Stimulated activated CD8-positive, alpha-beta memory T cell treated with anti-CD3 and anti-CD28 coated beads, Interleukin-7, amount 100 ng/mL, for 48 hours (primary cell): ENCODE results near the gene FLRT1.

Experiments used
- DNase-seq, 2 donors: peaks; one replicate each; pipeline ENCODE4 v3.0.0-alpha.2; 2020; ENCODE audit warnings: low read depth in 1 of 2; ENCODE audit errors: extremely low read depth in 1 of 2

FLRT1 gene

GRCh38 chr11:64006398-64006797, 29.3 kb upstream of the FLRT1 start:
- no peak for DNase-seq

GRCh38 chr11:64007160-64007628, 28.5 kb upstream of the FLRT1 start:
- no peak for DNase-seq

GRCh38 chr11:64007629-64008282, 28.0 kb upstream of the FLRT1 start:
- DNase-seq: no peak

GRCh38 chr11:64008283-64008913, 27.3 kb upstream of the FLRT1 start:
- DNase-seq: no peak

- no peak for DNase-seq
Observed at GRCh38 chr11:64008914-64009633, 26.7 kb upstream of the FLRT1 start.

- no peak for DNase-seq
Observed at GRCh38 chr11:64009710-64010109, 26.0 kb upstream of the FLRT1 start.

GRCh38 chr11:64010783-64011182, 24.9 kb upstream of the FLRT1 start:
- no peak for DNase-seq

GRCh38 chr11:64011371-64011770, 24.4 kb upstream of the FLRT1 start:
- no peak for DNase-seq

- no peak for DNase-seq
Observed at GRCh38 chr11:64013141-64013896, 22.4 kb upstream of the FLRT1 start.

GRCh38 chr11:64014356-64014755, 21.4 kb upstream of the FLRT1 start:
- no peak for DNase-seq

- no peak for DNase-seq
Observed at GRCh38 chr11:64015510-64015909, 20.2 kb upstream of the FLRT1 start.

GRCh38 chr11:64015935-64016845, 19.5 kb upstream of the FLRT1 start:
- DNase-seq: no peak

- no peak for DNase-seq
Observed at GRCh38 chr11:64017945-64018224, 17.8 kb upstream of the FLRT1 start.

- DNase-seq: no peak
Observed at GRCh38 chr11:64018310-64018709, 17.4 kb upstream of the FLRT1 start.

- no peak for DNase-seq
Observed at GRCh38 chr11:64019106-64020037, 16.4 kb upstream of the FLRT1 start.

GRCh38 chr11:64020976-64021756, 14.6 kb upstream of the FLRT1 start:
- DNase-seq: no peak

- no peak for DNase-seq
Observed at GRCh38 chr11:64021757-64022093, 14.0 kb upstream of the FLRT1 start.

GRCh38 chr11:64022125-64022784, 13.5 kb upstream of the FLRT1 start:
- DNase-seq: no peak
